HG02678 (cell line): ENCODE data around the gene CD2AP.

Source experiments
- ATAC-seq: cut with Tn5 transposase; IDR thresholded peaks from one replicate; pipeline ENCODE4 v1.9.1; 2021; ENCODE audit warnings: mild to moderate bottlenecking, moderate library complexity; ENCODE audit not compliant: unreplicated experiment

Gene CD2AP

GRCh38 chr6:47671777-47672176 lies 194.2 kb downstream of the CD2AP start:
- ATAC-seq = no peak

GRCh38 chr6:47672816-47673215 lies 195.2 kb downstream of the CD2AP start:
- ATAC-seq = no peak

GRCh38 chr6:47674673-47675072 lies 197.1 kb downstream of the CD2AP start:
- no peak for ATAC-seq
